DOHH2 (cell line): ENCODE results near the gene CEP95.
"Not testable (repeated sequence)": the region's sequence is repeated elsewhere in the genome, so short reads cannot be mapped to it uniquely, and the experiment has no call there.

Experiments
- H3F3A ChIP-seq: fragments of 200-600 bp; sonication (generic), shearing (Covaris generic); 2 replicates; pipeline ENCODE4 v1.6.0; 2016; ENCODE audit warnings: antibody characterized with exemption, mild to moderate bottlenecking; ENCODE audit not compliant: control insufficient read depth, insufficient read depth
- H3K27ac ChIP-seq: fragments of 200-600 bp; sonication (generic); 2 replicates; pipeline ENCODE4 v1.5.1; 2014; ENCODE audit warnings: low read depth, mild to moderate bottlenecking, low read length, moderate library complexity
- H3K27me3 ChIP-seq: fragments of 200-600 bp; sonication (generic); 2 replicates; pipeline ENCODE4 v1.6.1; 2014; ENCODE audit warnings: mild to moderate bottlenecking, low read length, mixed read lengths; ENCODE audit not compliant: control insufficient read depth
- H3K36me3 ChIP-seq: fragments of 200-600 bp; sonication (generic); 2 replicates; pipeline ENCODE4 v1.6.1; 2014; ENCODE audit warnings: mild to moderate bottlenecking, low read length, moderate library complexity, mixed read lengths; ENCODE audit not compliant: control insufficient read depth
- H3K4me1 ChIP-seq: fragments of 200-600 bp; sonication (generic); 2 replicates; pipeline ENCODE4 v1.6.1; 2014; ENCODE audit warnings: mild to moderate bottlenecking, low read length, mixed read lengths; ENCODE audit not compliant: control insufficient read depth
- H3K4me2 ChIP-seq: fragments of 200-600 bp; sonication (generic); 2 replicates; pipeline ENCODE4 v1.6.0; 2014; ENCODE audit warnings: mild to moderate bottlenecking, low read length, moderate library complexity
- H3K4me3 ChIP-seq: fragments of 200-600 bp; sonication (generic); 2 replicates; pipeline ENCODE4 v1.5.1; 2014; ENCODE audit warnings: mild to moderate bottlenecking, low read length, mixed read lengths
- H3K79me2 ChIP-seq: fragments of 200-600 bp; sonication (generic); 2 replicates; pipeline ENCODE4 v1.6.1; 2014; ENCODE audit warnings: mild to moderate bottlenecking, low read length, mixed read lengths; ENCODE audit not compliant: control insufficient read depth
- H3K9me2 ChIP-seq: fragments of 200-600 bp; sonication (generic); replicated peaks from 2 replicates; pipeline ENCODE4 v1.6.1; 2014; ENCODE audit warnings: mild to moderate bottlenecking, low read length, mixed read lengths; ENCODE audit not compliant: control insufficient read depth
- H3K9me3 ChIP-seq: fragments of 200-600 bp; sonication (generic); 2 replicates; pipeline ENCODE4 v1.6.1; 2014; ENCODE audit warnings: antibody characterized with exemption, low read length, mixed read lengths; ENCODE audit not compliant: control insufficient read depth, insufficient read depth
- H4K20me1 ChIP-seq: fragments of 200-600 bp; sonication (generic); 2 replicates; pipeline ENCODE4 v1.6.0; 2014; ENCODE audit warnings: low read depth, mild to moderate bottlenecking, antibody characterized with exemption, low read length, moderate library complexity; ENCODE audit not compliant: control insufficient read depth, insufficient read depth
- CTCF ChIP-seq: fragments of 200-600 bp; sonication (generic); IDR thresholded peaks from one replicate; pipeline ENCODE4 v1.5.1; 2014; ENCODE audit warnings: antibody characterized with exemption, mild to moderate bottlenecking, low read depth, low read length; ENCODE audit not compliant: poor library complexity, severe bottlenecking
- EZH2phosphoT487 ChIP-seq: fragments of 200-600 bp; sonication (generic); IDR thresholded peaks from 2 replicates; pipeline ENCODE4 v1.6.1; 2017; ENCODE audit warnings: borderline replicate concordance, mild to moderate bottlenecking, antibody characterized with exemption, low read length, moderate library complexity, mixed read lengths

CEP95 gene

GRCh38 chr17:64466019-64466735, 40.6 kb upstream of the CEP95 start:
- Histone ChIP-seq H3K9me2 (no peaks in the 10 kb centered on the region), H3K27ac (no peak overlapping the region), H4K20me1 (no peaks in the 10 kb centered on the region), H3K79me2 (no peaks in the 10 kb centered on the region), H3K4me3 (no peak overlapping the region), H3K27me3 (no peaks in the 10 kb centered on the region), H3K36me3 (peaks cover 75% of the 10 kb centered on the region), H3K4me2 (no peak overlapping the region), H3K4me1 (no peaks in the 10 kb centered on the region), H3K9me3 (no peaks in the 10 kb centered on the region), H3F3A (peaks cover under 1% of the 10 kb centered on the region; the same call in 1 of the 2 replicates)
- TF ChIP-seq CTCF = no peak
- TF ChIP-seq EZH2phosphoT487 = no peak

GRCh38 chr17:64466834-64467233, 39.9 kb upstream of the CEP95 start:
- H3K9me3 ChIP-seq, H3K4me1 ChIP-seq, H3F3A ChIP-seq, H3K9me2 ChIP-seq, H3K79me2 ChIP-seq, H3K27me3 ChIP-seq, H4K20me1 ChIP-seq, H3K27ac ChIP-seq, H3K4me3 ChIP-seq, H3K4me2 ChIP-seq: not testable (repeated sequence)
- H3K36me3 ChIP-seq = peaks cover 75% of the 10 kb centered on the region

GRCh38 chr17:64470625-64471024, 36.2 kb upstream of the CEP95 start:
- no peak for TF ChIP-seq EZH2phosphoT487
- no peak for TF ChIP-seq CTCF
- no peak overlapping the region for H3K4me3 ChIP-seq
- no peaks in the 10 kb centered on the region for H3K79me2 ChIP-seq
- H3K4me2 ChIP-seq = no peak overlapping the region
- H3K27me3 ChIP-seq = no peaks in the 10 kb centered on the region
- H4K20me1 ChIP-seq = no peaks in the 10 kb centered on the region
- H3K9me2 ChIP-seq = no peaks in the 10 kb centered on the region
- peaks cover 71% of the 10 kb centered on the region for H3K36me3 ChIP-seq
- H3K27ac ChIP-seq = no peak overlapping the region
- H3K9me3 ChIP-seq = no peaks in the 10 kb centered on the region
- peaks cover 20% of the 10 kb centered on the region for H3K4me1 ChIP-seq
- peaks cover 11% of the 10 kb centered on the region; the same call in 1 of the 2 replicates for H3F3A ChIP-seq

- Histone ChIP-seq H3K79me2 (no peaks in the 10 kb centered on the region), H3K4me1 (peaks cover 21% of the 10 kb centered on the region), H3F3A (peaks cover 14% of the 10 kb centered on the region; the same call in 1 of the 2 replicates), H3K9me3 (no peaks in the 10 kb centered on the region), H3K4me2 (no peak overlapping the region), H3K36me3 (peaks cover 67% of the 10 kb centered on the region), H3K9me2 (no peaks in the 10 kb centered on the region), H4K20me1 (no peaks in the 10 kb centered on the region), H3K27ac (no peak overlapping the region), H3K27me3 (no peaks in the 10 kb centered on the region), H3K4me3 (no peak overlapping the region)
- TF ChIP-seq EZH2phosphoT487 = no peak
- no peak for TF ChIP-seq CTCF
Measured at GRCh38 chr17:64471440-64471839, 35.3 kb upstream of the CEP95 start.
